Measurements from ENCODE around the gene ZNF516.

The ZNF516 gene

DNA sequence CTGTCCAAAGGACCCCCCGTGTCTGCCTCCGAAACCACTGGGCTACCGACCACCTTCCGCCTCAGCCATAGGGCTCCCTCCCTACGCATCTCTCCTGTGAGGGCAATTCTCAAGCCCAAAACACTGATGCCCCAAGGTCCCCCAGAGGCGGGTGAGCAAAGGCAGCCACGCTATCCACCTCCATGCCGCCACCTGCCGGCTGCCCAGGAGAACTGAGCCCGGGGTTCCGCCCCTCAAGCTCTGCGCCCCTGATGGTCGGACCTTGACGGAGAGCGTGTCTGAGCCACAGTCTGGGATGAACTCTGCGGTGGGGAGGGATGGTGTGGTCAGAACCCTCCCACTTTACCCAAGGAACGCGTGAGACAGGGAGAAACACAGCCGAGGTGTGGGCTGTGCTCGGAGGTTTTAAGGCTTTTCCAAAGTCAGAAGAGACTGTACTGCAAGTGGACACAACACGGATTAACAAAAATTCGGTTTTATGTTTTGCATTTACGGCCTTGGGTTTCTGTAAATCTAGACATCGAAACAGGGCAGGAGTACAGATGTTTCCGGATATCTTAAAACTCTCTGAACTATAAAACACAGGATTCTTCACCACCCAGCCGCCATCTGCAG is 114.1 kb downstream of the ZNF516 start:
- no peaks in the 10 kb centered on the region for H3K27me3 ChIP-seq (ENCODE audit: control insufficient read depth, insufficient read depth, low read length, poor library complexity, severe bottlenecking)
- 56% methylated on average over 26 of the region's 26 CpGs for WGBS, 2 experiments
- H3K4me3 ChIP-seq (ENCODE audit: insufficient read depth, low read depth, low read length): no peak overlapping the region
- no peaks in the 10 kb centered on the region for H3K9me3 ChIP-seq (ENCODE audit: control insufficient read depth, low read length)
- H3K27ac ChIP-seq (ENCODE audit: insufficient read depth, low read depth, low read length, poor library complexity, severe bottlenecking): no peak overlapping the region
- peaks cover 9% of the 10 kb centered on the region for H3K36me3 ChIP-seq (ENCODE audit: control insufficient read depth, insufficient read depth, low read length)
- no peaks in the 10 kb centered on the region for H3K4me1 ChIP-seq (ENCODE audit: control insufficient read depth, insufficient read depth, low read length)

DNA sequence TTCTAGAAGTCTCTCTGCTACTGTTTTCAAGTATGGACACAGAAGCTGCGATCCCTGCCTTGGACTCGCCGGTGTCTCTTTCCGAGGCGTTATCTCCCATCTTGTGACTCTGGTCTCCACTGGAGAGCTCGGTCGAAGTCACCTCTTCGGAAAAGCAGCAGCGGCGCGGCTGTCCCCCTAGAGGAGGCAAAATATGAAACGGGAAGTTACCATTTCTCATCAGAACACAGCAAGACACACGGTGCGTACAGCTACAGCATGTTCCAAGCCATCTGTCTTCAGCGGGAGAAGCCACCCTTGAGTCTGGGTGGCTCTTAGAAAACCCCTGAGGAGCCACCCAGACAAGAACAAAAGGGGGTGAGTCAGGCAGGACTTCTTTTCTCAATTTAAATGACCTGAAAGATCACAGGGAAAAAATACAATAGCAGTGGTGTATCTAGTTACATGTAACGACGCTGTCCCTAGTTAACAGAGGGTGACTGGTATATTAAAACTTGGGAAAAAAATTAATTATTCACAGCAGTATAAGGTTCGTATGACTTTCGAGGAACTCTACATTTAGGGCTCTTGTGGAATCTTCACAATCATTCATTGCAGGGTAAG is 114.8 kb downstream of the ZNF516 start:
- WGBS, 2 experiments: 90% methylated on average over 19 of the region's 19 CpGs
- Histone ChIP-seq H3K27ac (ENCODE audit: insufficient read depth, low read depth, low read length, poor library complexity, severe bottlenecking) (no peak overlapping the region), H3K27me3 (ENCODE audit: control insufficient read depth, insufficient read depth, low read length, poor library complexity, severe bottlenecking) (no peaks in the 10 kb centered on the region), H3K9me3 (ENCODE audit: control insufficient read depth, low read length) (no peaks in the 10 kb centered on the region), H3K36me3 (ENCODE audit: control insufficient read depth, insufficient read depth, low read length) (peaks cover 9% of the 10 kb centered on the region), H3K4me3 (ENCODE audit: insufficient read depth, low read depth, low read length) (no peak overlapping the region), H3K4me1 (ENCODE audit: control insufficient read depth, insufficient read depth, low read length) (no peaks in the 10 kb centered on the region)

DNA sequence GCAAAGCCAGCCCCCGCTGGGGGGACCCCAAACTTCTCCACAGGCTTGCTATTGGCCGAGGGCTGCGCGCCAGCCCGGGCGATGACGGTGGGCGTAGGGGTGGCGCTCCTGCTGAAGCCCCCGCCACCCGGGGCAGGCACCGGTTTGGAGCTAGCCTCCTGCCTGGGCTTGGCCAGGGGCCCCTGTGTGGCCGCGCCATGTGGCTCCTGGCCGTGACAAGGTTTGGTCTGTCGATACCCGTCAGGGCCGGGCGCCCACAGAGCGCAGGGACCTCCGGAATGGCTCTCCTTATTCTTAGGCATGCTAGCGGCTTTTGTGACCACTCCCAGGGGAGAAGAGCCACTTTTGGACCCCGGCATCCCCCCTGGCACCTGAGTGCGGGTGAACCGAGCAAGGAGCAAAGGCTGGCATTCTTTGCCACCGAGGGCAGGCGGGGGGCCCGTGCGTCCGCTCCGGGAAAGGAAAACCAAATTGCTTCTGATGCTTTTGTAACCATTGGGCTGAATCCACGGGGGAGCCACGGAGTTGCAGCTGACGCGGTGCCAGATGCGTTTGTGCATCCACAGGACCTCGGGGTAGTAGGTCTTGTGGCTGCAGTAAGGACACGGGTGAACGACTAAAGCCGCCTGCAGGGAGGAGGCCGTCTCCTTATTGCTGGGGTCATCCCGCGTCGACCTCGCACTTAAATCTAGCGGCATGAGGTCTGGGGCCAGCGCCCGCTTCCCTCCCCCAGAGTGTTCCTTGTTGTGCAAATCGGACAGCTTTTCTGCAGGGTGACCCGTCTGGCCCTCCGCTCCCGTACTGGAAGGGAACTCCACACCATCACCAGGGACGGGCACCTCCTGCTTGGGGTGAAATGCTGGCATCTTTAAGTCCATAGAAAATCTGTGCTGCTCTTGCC is 115.6 kb downstream of the ZNF516 start:
- Histone ChIP-seq H3K27ac (ENCODE audit: insufficient read depth, low read depth, low read length, poor library complexity, severe bottlenecking) (no peak overlapping the region), H3K4me1 (ENCODE audit: control insufficient read depth, insufficient read depth, low read length) (no peaks in the 10 kb centered on the region), H3K4me3 (ENCODE audit: insufficient read depth, low read depth, low read length) (no peak overlapping the region), H3K27me3 (ENCODE audit: control insufficient read depth, insufficient read depth, low read length, poor library complexity, severe bottlenecking) (no peaks in the 10 kb centered on the region), H3K9me3 (ENCODE audit: control insufficient read depth, low read length) (no peaks in the 10 kb centered on the region), H3K36me3 (ENCODE audit: control insufficient read depth, insufficient read depth, low read length) (peaks cover 9% of the 10 kb centered on the region)
- WGBS, 2 experiments: 94 to 95% methylated on average over 53 of the region's 53 CpGs

DNA sequence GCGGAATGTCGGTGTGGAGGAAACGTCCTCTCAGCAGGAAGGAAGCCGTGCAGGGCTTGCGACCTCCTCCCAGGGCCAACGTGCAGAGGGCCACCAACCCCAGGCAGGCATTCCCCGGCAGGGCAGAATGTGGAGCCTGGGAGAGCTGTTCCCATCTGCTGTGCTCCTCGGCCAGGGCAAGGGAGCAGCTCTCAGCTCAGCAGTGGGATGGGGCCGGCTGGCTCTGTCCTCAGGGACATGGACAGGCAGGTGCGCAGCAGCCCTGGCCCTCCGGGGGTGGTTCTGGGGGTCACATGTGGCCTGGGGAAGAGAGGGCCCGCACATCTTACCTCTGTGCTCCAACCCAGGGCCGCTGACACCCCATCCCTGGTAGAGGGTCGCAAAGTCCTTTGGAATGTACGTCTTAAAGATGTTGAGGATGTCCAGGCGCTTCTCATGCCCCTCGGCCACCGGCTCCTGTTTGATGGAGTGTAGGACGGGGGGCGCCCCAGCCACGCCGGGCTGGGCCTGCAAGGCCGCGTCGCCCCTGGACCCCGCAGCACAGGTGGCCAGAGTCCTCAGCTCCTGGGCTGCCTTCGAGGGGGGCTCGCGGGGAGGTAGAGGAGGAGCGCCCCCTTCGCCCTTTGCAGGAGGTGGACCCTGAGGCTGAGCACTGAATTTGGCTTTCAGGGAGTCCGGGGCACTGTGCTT is 116.4 kb downstream of the ZNF516 start:
- Histone ChIP-seq H3K27ac (ENCODE audit: insufficient read depth, low read depth, low read length, poor library complexity, severe bottlenecking) (no peak overlapping the region), H3K4me1 (ENCODE audit: control insufficient read depth, insufficient read depth, low read length) (no peaks in the 10 kb centered on the region), H3K9me3 (ENCODE audit: control insufficient read depth, low read length) (no peaks in the 10 kb centered on the region), H3K36me3 (ENCODE audit: control insufficient read depth, insufficient read depth, low read length) (peaks cover 9% of the 10 kb centered on the region), H3K27me3 (ENCODE audit: control insufficient read depth, insufficient read depth, low read length, poor library complexity, severe bottlenecking) (no peaks in the 10 kb centered on the region), H3K4me3 (ENCODE audit: insufficient read depth, low read depth, low read length) (no peak overlapping the region)
- WGBS, 2 experiments: 95 to 96% methylated on average over 32 of the region's 32 CpGs

DNA sequence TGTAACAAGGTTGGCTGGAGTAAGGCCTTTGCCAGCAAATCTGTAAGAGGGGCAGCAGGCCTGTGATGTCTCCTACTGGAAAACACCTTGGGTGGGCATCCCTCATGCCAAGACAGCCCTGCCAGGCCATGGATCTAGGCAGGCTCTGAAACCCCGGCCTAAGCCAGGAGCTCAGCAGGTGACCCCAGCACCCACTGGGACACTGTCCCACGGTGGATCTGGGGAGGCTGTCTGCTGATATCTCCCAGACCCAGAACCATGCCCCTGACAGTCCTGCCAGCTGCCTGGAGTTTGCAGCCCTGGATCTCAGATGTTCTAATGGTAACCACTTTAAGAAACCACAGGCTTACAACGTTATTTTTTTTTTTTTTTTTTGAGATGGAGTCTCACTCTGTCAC is 117.7 kb downstream of the ZNF516 start:
- peaks cover 9% of the 10 kb centered on the region for H3K36me3 ChIP-seq (ENCODE audit: control insufficient read depth, insufficient read depth, low read length)
- WGBS, 2 experiments: 92% methylated on average over 3 of the region's 3 CpGs

DNA sequence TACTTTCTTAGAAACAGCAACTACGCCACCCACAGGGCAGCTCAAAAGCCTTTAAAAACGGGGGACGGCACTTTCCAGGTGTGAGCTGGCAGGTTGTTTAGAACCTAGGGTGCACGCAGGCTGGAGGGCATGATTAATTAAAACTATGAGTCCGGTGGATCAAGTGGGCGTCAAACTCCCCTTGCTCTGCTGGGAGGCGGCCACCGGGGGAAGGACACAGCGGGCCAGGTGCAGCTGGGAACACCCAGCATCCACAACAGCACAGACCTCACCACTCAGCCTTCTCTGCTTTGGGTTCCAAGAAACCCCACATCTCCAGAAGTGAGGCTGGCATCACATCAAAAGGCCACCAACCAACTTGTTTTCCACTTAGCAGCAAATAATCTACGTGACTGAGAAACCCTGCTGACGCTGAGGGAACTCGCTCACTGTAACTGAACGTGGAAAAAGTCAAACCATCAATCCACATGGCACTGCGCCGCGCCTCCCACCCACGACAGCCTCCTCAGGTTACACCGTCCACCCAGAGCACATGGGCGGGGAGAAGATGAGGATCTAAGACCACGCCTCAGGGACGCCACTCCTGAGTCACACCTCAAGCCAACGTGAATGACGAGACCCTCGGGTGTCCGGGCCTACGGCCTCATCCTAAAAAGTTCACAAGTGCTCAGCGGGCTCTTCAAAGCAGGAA is 118.2 kb downstream of the ZNF516 start:
- H3K36me3 ChIP-seq (ENCODE audit: control insufficient read depth, insufficient read depth, low read length): peaks cover 9% of the 10 kb centered on the region
- WGBS, 2 experiments: 95 to 96% methylated on average over 27 of the region's 27 CpGs
- H3K9me3 ChIP-seq (ENCODE audit: control insufficient read depth, low read length): no peaks in the 10 kb centered on the region
- no peaks in the 10 kb centered on the region for H3K27me3 ChIP-seq (ENCODE audit: control insufficient read depth, insufficient read depth, low read length, poor library complexity, severe bottlenecking)
- H3K27ac ChIP-seq (ENCODE audit: insufficient read depth, low read depth, low read length, poor library complexity, severe bottlenecking): no peak overlapping the region
- no peak overlapping the region for H3K4me3 ChIP-seq (ENCODE audit: insufficient read depth, low read depth, low read length)
- no peaks in the 10 kb centered on the region for H3K4me1 ChIP-seq (ENCODE audit: control insufficient read depth, insufficient read depth, low read length)

More for the DNA sequence above, 117.7 kb downstream of the ZNF516 start:
- no peaks in the 10 kb centered on the region for H3K9me3 ChIP-seq (ENCODE audit: control insufficient read depth, low read length)
- H3K27ac ChIP-seq (ENCODE audit: insufficient read depth, low read depth, low read length, poor library complexity, severe bottlenecking): no peak overlapping the region
- no peaks in the 10 kb centered on the region for H3K4me1 ChIP-seq (ENCODE audit: control insufficient read depth, insufficient read depth, low read length)
- no peaks in the 10 kb centered on the region for H3K27me3 ChIP-seq (ENCODE audit: control insufficient read depth, insufficient read depth, low read length, poor library complexity, severe bottlenecking)
- H3K4me3 ChIP-seq (ENCODE audit: insufficient read depth, low read depth, low read length): no peak overlapping the region

DNA sequence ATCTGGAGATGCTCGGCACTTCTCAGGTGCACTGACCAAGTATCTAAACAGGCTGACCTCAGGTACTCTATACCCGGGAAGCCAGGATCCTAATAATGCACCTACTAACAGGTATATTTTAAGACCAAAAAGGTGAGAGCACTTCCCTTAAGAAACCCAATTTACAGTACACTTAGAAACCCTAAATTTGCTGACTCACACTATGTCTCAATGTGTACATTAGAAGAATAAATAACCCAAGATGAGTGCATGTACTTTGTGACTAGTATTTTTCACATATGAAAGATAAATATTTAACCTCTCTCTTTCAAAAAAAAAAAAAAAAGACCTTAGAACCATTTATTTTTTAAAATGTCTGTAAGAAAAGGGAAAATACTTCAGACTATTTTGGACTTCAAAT is 118.8 kb downstream of the ZNF516 start:
- H3K36me3 ChIP-seq (ENCODE audit: control insufficient read depth, insufficient read depth, low read length): peaks cover 9% of the 10 kb centered on the region
- no peaks in the 10 kb centered on the region for H3K9me3 ChIP-seq (ENCODE audit: control insufficient read depth, low read length)
- no peaks in the 10 kb centered on the region for H3K4me1 ChIP-seq (ENCODE audit: control insufficient read depth, insufficient read depth, low read length)
- no peak overlapping the region for H3K4me3 ChIP-seq (ENCODE audit: insufficient read depth, low read depth, low read length)
- H3K27ac ChIP-seq (ENCODE audit: insufficient read depth, low read depth, low read length, poor library complexity, severe bottlenecking): no peak overlapping the region
- H3K27me3 ChIP-seq (ENCODE audit: control insufficient read depth, insufficient read depth, low read length, poor library complexity, severe bottlenecking): no peaks in the 10 kb centered on the region
- 93 to 97% methylated on average over 2 of the region's 2 CpGs for WGBS, 2 experiments

DNA sequence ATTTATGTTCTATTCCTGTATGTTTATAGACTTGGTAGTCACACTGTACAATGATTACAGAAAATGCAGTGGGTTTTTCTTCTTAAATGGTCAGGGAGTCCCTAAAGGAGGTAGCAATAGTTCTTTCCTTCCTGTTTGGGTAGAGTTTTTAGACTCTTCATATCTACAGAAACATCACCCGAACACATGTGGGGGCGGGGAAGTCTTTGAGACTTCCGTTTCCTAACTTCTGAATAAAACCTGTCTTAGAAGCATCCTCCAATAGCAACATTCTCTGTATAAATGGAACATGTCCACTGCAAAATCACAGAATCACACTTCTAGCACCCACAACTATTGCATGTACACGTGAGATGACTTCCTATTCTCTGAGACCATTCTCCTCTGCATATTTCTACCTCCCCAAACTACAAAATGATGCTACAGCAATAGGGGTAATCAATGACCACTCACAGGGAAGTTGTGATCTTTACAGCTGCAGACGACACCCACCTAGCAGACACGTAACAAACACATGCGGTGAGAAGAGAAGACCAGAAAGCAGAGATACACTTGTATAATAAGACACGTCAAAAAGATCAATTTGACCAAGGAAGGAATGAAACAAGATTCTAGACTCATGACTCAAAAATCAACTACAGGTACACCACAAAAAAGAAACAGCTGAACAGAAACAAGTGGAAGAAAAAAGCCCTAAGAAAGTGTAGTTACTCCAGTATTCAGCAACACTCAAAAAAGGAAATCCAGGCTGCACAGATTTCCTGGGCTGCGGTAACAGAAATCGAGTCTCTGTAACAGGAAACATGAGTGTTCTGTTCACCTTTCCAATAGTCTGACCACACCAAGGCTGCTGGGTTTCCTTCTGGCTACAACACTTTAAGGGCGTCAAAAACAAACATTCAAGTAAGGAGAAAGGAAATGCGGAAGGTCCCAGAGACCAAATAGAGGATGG is 120.4 kb downstream of the ZNF516 start:
- no peaks in the 10 kb centered on the region for H3K9me3 ChIP-seq (ENCODE audit: control insufficient read depth, low read length)
- 92 to 97% methylated on average over 12 of the region's 12 CpGs for WGBS, 2 experiments
- H3K27me3 ChIP-seq (ENCODE audit: control insufficient read depth, insufficient read depth, low read length, poor library complexity, severe bottlenecking): no peaks in the 10 kb centered on the region
- H3K36me3 ChIP-seq (ENCODE audit: control insufficient read depth, insufficient read depth, low read length): peaks cover 21% of the 10 kb centered on the region
- H3K4me3 ChIP-seq (ENCODE audit: insufficient read depth, low read depth, low read length): no peak overlapping the region
- H3K4me1 ChIP-seq (ENCODE audit: control insufficient read depth, insufficient read depth, low read length): no peaks in the 10 kb centered on the region
- no peak overlapping the region for H3K27ac ChIP-seq (ENCODE audit: insufficient read depth, low read depth, low read length, poor library complexity, severe bottlenecking)

DNA sequence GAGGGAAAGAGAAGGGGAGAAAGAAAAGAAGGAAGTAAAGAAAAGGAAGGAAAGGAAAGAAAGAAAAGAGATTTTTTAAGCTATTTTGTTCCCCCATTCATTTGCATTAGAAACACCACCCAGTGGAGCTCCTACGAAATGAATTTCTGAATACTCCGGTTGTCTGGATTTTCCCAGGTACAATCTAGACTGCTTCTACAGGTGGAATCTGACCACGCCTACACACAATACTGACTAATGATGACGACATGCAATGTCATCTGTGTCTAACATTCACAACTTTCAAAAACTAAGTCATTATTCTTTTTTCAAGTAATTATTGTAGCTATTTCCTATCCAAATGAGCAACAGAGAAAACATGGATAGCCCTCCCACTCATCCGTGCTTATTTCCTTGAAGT is 121.7 kb downstream of the ZNF516 start:
- H3K27ac ChIP-seq (ENCODE audit: insufficient read depth, low read depth, low read length, poor library complexity, severe bottlenecking): no peak overlapping the region
- no peaks in the 10 kb centered on the region for H3K9me3 ChIP-seq (ENCODE audit: control insufficient read depth, low read length)

More for the DNA sequence above, 121.7 kb downstream of the ZNF516 start:
- 86 to 89% methylated on average over 5 of the region's 5 CpGs for WGBS, 2 experiments
- Histone ChIP-seq H3K36me3 (ENCODE audit: control insufficient read depth, insufficient read depth, low read length) (peaks cover 12% of the 10 kb centered on the region), H3K27me3 (ENCODE audit: control insufficient read depth, insufficient read depth, low read length, poor library complexity, severe bottlenecking) (no peaks in the 10 kb centered on the region), H3K4me3 (ENCODE audit: insufficient read depth, low read depth, low read length) (no peak overlapping the region), H3K4me1 (ENCODE audit: control insufficient read depth, insufficient read depth, low read length) (no peaks in the 10 kb centered on the region)

Measured in ectodermal cell (in vitro differentiated cells).